Middle frontal gyrus (tissue), 1 donor: ENCODE results near the gene DCC.

Source experiments
- DNase-seq: peaks from one replicate; pipeline ENCODE4 v3.0.0-alpha.2; 2015; ENCODE audit warnings: low spot score; ENCODE audit errors: extremely low spot score

The DCC gene

DNA sequence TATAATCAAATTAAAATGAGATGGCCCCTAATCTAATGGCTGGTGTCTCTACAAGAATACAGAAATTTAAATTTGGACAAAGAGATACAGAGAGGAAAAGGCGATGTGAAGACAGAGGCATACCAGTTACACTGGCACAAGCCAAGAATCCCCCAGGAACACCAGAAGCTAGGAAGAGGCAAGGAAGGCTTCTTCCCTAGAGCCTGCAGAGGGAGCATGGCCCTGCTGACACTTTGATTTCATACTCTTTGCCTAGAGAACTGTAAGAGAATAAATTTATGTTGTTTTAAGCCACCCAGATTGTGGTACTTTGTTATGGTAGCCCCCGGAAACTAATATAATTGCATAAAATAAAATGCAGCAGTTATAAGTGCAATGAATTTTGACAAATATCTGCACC lies 1213.0 kb downstream of the DCC start:
- no peak for DNase-seq

DNA sequence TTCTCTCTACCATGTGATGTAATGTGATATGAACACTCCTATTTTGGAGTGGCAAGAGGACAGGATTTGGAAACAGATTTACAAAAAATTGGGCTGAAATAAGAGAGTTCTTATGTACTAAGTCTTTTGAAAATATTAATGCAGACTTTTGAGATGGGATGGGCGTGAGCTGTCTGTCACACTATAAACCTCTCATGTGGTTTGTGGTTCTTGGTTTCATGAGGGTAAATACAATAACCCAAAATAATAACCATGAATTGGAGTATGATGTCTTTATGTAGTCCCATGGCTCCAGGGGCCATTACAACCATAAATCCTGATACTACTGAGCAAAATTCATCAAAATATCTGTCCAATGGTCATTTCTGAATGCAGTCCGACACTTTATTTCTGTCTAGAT lies 1216.5 kb downstream of the DCC start:
- DNase-seq = no peak

DNA sequence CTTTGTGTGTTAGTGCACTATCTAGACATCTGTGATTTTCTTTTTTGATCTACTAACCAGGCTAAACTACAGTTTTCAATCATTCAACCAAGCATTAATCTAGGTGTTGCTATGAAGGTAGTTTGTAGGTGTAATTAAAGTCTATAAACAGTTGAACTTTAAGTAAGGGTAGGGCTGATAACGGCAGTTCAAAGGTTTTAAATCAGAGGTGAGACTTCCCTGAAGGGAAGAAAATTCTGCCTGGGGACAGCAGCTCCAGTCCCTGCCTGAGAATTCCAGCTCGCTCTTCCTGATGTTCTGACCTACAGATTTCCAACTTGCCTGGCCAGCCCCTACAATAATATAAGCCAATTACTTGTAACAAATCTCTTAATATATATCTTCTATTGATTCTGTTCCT lies 1220.5 kb downstream of the DCC start:
- no peak for DNase-seq

DNA sequence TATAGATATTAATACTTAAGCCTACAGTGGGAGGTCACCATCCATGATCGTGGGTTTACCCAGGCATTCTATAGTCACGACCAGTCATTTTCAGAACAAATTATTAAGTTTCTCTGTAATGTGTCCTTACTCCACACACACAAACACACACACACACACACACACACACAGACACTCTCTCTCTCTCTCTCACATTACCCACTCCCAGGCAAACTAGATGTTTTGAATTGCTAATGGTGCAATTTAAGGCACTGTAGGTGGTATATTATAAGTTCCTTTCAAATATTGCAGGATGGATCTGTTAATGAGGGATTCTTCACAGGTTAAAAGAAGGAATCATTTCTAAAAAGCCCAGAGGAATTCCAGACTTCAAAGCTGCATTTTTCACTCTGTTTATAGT lies 1226.6 kb downstream of the DCC start:
- DNase-seq = no peak

DNA sequence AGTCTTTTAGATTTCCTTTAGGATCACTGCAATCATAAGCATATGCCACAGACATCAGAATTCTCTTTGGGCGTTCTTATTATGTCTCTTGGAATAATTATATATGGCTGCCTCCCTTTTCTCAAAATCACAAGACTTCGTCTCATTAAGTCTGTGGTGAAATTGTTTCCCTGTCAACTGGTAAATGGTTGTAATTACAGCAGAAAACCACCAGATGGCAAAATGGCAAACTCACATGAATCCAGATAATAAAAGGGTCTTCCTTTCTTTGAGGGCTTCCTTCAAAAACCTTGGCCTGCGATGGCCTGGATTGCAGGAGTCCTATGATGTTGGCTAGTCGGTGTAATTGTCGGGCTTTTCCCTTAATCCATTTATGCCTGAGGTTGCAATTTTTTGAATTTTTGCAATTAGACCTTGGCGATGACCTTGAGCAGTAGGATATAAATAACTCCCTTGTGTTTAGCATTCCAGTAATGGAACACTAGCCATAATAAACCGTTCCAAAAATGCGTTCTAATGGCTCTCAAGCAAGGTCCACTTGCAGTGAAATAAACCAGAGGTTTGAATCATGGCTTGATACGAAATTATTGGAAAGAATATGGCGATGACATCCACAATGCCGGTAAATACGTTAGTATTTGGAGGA lies 1228.1 kb downstream of the DCC start:
- DNase-seq = no peak
